ENCODE data around the gene CNFN. TPM values are rescaled to one million over a fixed set of nuclear protein-coding genes. Genes with fewer than 3 reads are reported as not detected.

Gene CNFN
- total RNA-seq, 1 donor from 2014 or later = 2.9 TPM

GRCh38 chr19:42426643-42427042 lies 36.5 kb upstream of the CNFN start:
- Mint-ChIP-seq H3K27me3 (ENCODE audit: insufficient read depth, low read depth) (peaks cover 8% of the 10 kb centered on the region), H3K27ac (no peak overlapping the region), H3K4me1 (peaks cover 23% of the 10 kb centered on the region), H3K9me3 (no peaks in the 10 kb centered on the region), H3K4me3 (no peak overlapping the region), H3K36me3 (no peaks in the 10 kb centered on the region)
- DNase-seq (ENCODE audit: low spot score) = no peak
- peaks cover 27% of the 10 kb centered on the region for H4K20me1 ChIP-seq (ENCODE audit: low read depth)
- no peak overlapping the region for H3K4me2 ChIP-seq
- H3K9me3 ChIP-seq (ENCODE audit: low read depth) = no peaks in the 10 kb centered on the region
- H3K9ac ChIP-seq = no peak overlapping the region
- H3F3A ChIP-seq (ENCODE audit: low read depth) = peaks cover 45% of the 10 kb centered on the region
- no peak overlapping the region for H3K4me3 ChIP-seq
- no peak overlapping the region for H2AFZ ChIP-seq (replicated peaks)
- H3K36me3 ChIP-seq = no peaks in the 10 kb centered on the region
- TF ChIP-seq CTCF (IDR thresholded peaks at IDR 0.05) = no peak
- peaks cover 45% of the 10 kb centered on the region for H3K27me3 ChIP-seq
- no peaks in the 10 kb centered on the region for H3K79me2 ChIP-seq (ENCODE audit: low read depth)
- peaks cover 30% of the 10 kb centered on the region for H3K4me1 ChIP-seq
- H3K27ac ChIP-seq = no peak overlapping the region

GRCh38 chr19:42424712-42425131 lies 34.6 kb upstream of the CNFN start:
- Mint-ChIP-seq H3K36me3 (no peaks in the 10 kb centered on the region), H3K4me1 (peaks cover 28% of the 10 kb centered on the region), H3K4me3 (peak overlapping the region; percentile 94), H3K27me3 (ENCODE audit: insufficient read depth, low read depth) (peaks cover 10% of the 10 kb centered on the region), H3K27ac (no peak overlapping the region), H3K9me3 (no peaks in the 10 kb centered on the region)
- Histone ChIP-seq H2AFZ (replicated peaks) (no peak overlapping the region), H3F3A (ENCODE audit: low read depth) (peaks cover 46% of the 10 kb centered on the region), H3K4me1 (peaks cover 30% of the 10 kb centered on the region), H3K4me3 (no peak overlapping the region), H3K79me2 (ENCODE audit: low read depth) (no peaks in the 10 kb centered on the region), H3K9ac (no peak overlapping the region), H3K27me3 (peaks cover 54% of the 10 kb centered on the region), H3K36me3 (no peaks in the 10 kb centered on the region), H3K27ac (no peak overlapping the region), H3K4me2 (no peak overlapping the region), H3K9me3 (ENCODE audit: low read depth) (no peaks in the 10 kb centered on the region), H4K20me1 (ENCODE audit: low read depth) (peaks cover 46% of the 10 kb centered on the region)
- peak; percentile 50 for TF ChIP-seq CTCF (IDR thresholded peaks at IDR 0.05)
- no peak for TF ChIP-seq EZH2 (IDR thresholded peaks at IDR 0.05)
- peak; percentile 50 for DNase-seq (ENCODE audit: low spot score)

GRCh38 chr19:42424345-42424707 lies 34.2 kb upstream of the CNFN start:
- Histone ChIP-seq H2AFZ (replicated peaks) (no peak overlapping the region), H3K27me3 (peaks cover 54% of the 10 kb centered on the region), H3K27ac (no peak overlapping the region), H3K36me3 (no peaks in the 10 kb centered on the region), H4K20me1 (ENCODE audit: low read depth) (peaks cover 50% of the 10 kb centered on the region), H3K79me2 (ENCODE audit: low read depth) (no peaks in the 10 kb centered on the region), H3K9ac (no peak overlapping the region), H3K4me3 (no peak overlapping the region), H3F3A (ENCODE audit: low read depth) (peaks cover 46% of the 10 kb centered on the region), H3K4me1 (peaks cover 30% of the 10 kb centered on the region), H3K9me3 (ENCODE audit: low read depth) (no peaks in the 10 kb centered on the region), H3K4me2 (no peak overlapping the region)
- peaks cover 28% of the 10 kb centered on the region for H3K4me1 Mint-ChIP-seq
- no peak for DNase-seq (ENCODE audit: low spot score)
- no peak overlapping the region for H3K27ac Mint-ChIP-seq
- TF ChIP-seq EZH2phosphoT487 (IDR thresholded peaks at IDR 0.05) (no peak), EZH2 (IDR thresholded peaks at IDR 0.05) (no peak), CTCF (IDR thresholded peaks at IDR 0.05) (no peak)
- no peaks in the 10 kb centered on the region for H3K36me3 Mint-ChIP-seq
- peak overlapping the region; percentile 94 for H3K4me3 Mint-ChIP-seq
- peaks cover 10% of the 10 kb centered on the region for H3K27me3 Mint-ChIP-seq (ENCODE audit: insufficient read depth, low read depth)
- H3K9me3 Mint-ChIP-seq = no peaks in the 10 kb centered on the region
